Upper lobe of left lung (tissue), 4 donors: Measurements from ENCODE around the gene OR5M8.

ENCODE experiments used
- CTCF ChIP-seq, 6 experiments: fragments of 450-650 bp in 4 of 6; fragments of 200-600 bp in 2 of 6; sonication (generic) in 2 of 6; IDR thresholded peaks; one replicate each; pipeline ENCODE4 v1.5.1; 2016 to 2019; ENCODE audit warnings: antibody characterized with exemption in 6 of 6
- EP300 ChIP-seq, 4 donors: sonication (generic); formaldehyde crosslinking; IDR thresholded peaks; one replicate each; pipeline ENCODE4 v1.5.1; 2017; ENCODE audit warnings: antibody characterized with exemption in 4 of 4, control low read depth in 2 of 4
- POLR2A ChIP-seq, 4 donors: fragments of 450-650 bp; IDR thresholded peaks; one replicate each; pipeline ENCODE4 v1.5.1; 2016 to 2017; ENCODE audit warnings: antibody characterized with exemption in 4 of 4, mild to moderate bottlenecking in 2 of 4

- TF ChIP-seq EP300 (IDR thresholded peaks at IDR 0.05) (no peak), CTCF (IDR thresholded peaks at IDR 0.05) (no peak), POLR2A (IDR thresholded peaks at IDR 0.05) (no peak)
These were observed at the start of gene OR5M8 for GRCh38 chr11:56491270-56491669.
